GM21367 (cell line): ENCODE measurements around the gene ASTN2.

Experiments used
- ATAC-seq: cut with Tn5 transposase; IDR thresholded peaks from one replicate; pipeline ENCODE4 v1.9.1; 2021; ENCODE audit not compliant: unreplicated experiment

Gene ASTN2

GRCh38 chr9:116985596-116985995 lies 429.3 kb downstream of the ASTN2 start:
- ATAC-seq: no peak

DNA sequence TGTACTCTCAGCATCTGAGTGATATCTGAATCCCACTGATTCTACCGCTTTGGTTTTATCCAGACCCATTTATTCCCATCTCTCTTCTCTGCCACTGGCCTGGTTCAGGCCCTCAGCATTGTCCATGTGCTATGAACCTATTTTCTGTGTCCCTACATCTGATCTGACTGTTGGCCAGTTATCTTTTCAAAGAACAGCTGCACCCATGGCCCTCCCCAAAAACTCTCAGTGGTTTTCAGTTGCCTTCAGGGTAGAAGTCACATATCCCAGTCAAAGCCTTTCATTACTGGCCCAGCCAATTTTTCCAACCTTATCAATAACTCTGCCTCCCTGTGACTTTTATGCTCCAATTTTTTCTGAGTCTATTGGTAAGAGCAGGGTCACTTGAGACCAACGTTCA lies 430.7 kb downstream of the ASTN2 start:
- ATAC-seq: no peak

DNA sequence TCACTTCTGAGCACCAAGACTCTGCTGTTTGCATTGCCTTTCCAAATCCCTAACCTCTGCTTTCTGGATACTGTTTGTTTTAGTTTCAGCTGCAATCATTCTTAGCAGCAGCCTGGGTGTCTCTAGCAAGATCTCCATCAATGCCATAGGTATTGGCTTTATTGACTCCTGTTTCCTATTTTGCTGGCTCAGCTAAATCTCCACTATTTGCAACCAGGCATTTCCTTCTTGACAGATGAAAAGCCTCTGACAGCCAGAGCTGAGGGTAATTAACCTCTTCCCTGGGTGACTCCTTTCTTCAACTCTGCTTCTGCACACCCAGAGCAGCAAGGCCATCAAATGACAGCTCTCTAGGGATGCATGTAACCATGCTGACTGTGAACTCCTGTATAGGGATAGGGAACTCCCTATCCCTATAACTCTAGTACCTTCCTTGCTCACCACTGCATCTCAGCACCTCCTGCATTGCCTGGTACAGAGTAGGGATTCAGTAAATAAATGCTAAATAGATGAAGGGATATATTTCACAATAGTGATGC lies 434.2 kb downstream of the ASTN2 start:
- ATAC-seq: no peak

GRCh38 chr9:116979456-116979855 lies 435.4 kb downstream of the ASTN2 start:
- ATAC-seq: no peak

GRCh38 chr9:116978155-116978554 lies 436.7 kb downstream of the ASTN2 start:
- no peak for ATAC-seq

GRCh38 chr9:116975126-116975525 lies 439.7 kb downstream of the ASTN2 start:
- no peak for ATAC-seq

DNA sequence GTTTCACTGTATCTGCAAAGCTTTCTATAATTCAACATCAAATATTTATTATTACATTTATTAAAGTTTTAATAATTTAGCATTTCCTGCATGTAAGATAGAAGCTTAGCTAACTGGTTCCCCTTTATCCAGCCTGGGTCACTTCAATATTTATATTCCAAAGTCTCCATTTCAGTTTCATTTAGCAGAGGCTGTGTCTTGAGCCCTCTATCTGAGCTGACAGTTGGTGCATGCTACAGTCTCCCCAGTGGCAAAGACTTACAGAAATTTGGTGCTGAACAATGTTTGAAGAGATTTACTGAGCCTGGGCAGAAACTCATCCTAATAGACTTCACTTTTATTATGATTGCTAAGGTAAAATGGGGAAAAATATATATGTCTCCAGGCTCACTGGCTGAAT lies 448.7 kb downstream of the ASTN2 start:
- no peak for ATAC-seq

GRCh38 chr9:116964258-116964657 lies 450.6 kb downstream of the ASTN2 start:
- ATAC-seq: no peak

DNA sequence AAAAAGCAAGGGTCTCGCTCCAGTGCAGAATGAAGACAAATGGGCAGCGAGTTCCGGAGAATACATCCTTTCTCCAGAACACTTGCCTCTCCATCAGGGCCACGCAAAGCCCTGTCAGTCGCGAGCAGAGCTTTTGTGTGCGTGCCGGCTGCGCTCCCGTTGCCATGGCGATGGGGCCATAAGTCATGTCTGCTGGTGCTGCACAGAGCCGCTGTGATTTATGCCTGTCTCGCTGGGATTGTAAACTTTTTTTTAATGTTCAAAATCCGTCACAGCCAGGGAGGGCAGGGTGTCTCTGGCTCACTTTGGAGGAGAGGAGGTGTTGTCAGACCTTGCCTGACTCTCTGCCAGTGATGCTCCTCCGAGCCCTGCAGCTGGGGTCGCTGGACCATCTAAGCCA lies 455.0 kb downstream of the ASTN2 start:
- ATAC-seq: no peak

- ATAC-seq: no peak
These were observed 456.0 kb downstream of the ASTN2 start for GRCh38 chr9:116958881-116959280.

- no peak for ATAC-seq
These were observed 460.1 kb downstream of the ASTN2 start for GRCh38 chr9:116954731-116955130.

- no peak for ATAC-seq
These were observed 461.6 kb downstream of the ASTN2 start for GRCh38 chr9:116953271-116953670.

DNA sequence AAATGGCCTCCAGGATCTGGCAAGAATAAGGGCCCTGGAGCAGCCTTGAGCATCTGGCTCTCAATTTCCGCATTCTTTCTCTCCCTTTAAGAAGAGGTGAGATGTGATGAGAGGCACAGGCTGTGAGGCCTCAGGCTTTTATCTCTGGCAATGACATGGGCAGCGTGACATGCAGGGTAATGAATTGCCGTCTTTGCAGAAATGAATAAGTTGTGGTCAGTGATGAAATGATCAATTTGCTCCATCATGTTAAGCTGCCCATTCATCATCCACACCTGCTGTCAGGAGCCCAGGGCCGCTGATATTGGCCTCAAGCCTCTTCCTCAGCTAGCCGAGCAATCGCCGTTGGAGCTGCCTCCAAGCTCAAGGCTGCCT lies 462.4 kb downstream of the ASTN2 start:
- no peak for ATAC-seq

GRCh38 chr9:116951588-116952435 lies 463.0 kb downstream of the ASTN2 start:
- peak; percentile 62 for ATAC-seq

GRCh38 chr9:116945817-116946216 lies 469.0 kb downstream of the ASTN2 start:
- no peak for ATAC-seq

DNA sequence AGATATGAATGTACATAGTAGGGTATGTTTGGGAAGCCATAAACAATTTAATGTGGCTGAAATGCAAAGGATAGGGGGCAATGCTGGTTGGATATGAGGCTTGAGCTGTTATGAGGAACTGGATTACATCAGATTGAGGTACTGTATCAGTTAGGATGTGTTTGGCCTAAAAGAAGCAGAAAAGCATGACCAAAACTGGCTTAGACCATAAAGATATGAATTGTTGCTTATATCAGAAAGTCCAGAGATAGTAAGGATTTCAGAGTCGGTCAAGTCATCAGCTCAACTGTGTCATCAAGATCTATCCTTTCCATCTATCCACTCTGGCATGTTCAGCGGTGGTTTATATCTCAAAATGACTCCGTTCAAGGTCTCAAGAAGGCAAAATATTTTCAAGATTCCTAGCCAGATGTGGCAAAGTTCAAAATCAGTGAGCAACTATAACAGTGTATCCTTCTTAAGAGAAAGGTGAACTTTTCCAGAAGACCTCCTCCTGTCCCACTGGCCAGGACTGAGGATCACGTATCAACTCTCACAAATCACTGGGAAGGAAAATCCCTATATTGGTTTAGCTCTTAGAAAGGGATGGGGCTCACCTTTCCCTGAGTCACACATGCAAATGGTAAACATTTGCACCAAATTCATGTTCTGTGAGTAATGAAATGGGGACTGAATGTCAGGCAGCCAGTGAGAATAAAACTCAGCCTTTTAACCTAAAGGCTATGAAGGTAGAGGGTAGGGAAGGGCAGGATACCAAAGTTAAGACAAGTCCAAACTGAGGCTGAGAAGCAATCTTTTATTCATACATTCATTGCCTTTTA lies 469.9 kb downstream of the ASTN2 start:
- no peak for ATAC-seq

DNA sequence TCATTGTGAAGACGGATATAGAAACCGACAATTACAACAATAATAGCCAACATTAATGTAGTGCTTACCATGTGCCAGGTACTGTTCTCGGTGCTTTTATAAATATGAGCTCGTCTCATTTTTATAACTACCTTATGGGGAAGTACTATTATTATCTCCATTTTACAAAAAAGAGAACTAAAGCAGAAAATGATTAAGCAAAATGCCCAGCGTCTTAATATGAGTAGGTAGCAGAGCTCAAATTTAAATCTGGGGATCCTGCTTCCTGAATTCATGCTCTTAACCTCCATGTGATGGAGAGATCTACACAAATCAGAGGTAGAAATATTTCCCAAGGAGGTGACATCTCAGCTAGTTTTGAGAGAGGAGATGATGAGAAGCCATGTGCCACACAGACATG lies 470.9 kb downstream of the ASTN2 start:
- no peak for ATAC-seq

DNA sequence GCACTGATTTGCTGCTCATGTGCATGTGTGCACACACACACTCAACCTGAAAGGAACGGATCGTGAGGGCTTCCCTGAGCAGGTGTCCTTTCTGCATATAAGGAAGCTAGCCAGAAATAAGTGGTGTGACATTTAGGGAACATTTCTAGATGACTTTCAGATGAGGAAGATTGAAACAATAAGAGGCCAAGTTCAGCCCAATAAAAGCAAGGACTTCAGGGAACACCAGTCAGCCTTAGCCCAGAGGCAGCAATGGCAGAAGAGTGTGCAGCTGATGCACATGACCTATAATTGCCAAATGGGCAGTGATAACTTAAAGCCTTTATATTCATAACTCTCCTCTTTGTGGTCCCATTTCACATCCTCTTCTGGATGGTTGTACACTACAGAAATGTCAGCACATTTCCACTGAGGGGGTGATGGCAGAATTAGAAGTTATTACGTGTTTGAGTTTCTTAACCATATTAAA lies 472.2 kb downstream of the ASTN2 start:
- no peak for ATAC-seq

GRCh38 chr9:116941266-116941665 lies 473.6 kb downstream of the ASTN2 start:
- ATAC-seq: no peak

DNA sequence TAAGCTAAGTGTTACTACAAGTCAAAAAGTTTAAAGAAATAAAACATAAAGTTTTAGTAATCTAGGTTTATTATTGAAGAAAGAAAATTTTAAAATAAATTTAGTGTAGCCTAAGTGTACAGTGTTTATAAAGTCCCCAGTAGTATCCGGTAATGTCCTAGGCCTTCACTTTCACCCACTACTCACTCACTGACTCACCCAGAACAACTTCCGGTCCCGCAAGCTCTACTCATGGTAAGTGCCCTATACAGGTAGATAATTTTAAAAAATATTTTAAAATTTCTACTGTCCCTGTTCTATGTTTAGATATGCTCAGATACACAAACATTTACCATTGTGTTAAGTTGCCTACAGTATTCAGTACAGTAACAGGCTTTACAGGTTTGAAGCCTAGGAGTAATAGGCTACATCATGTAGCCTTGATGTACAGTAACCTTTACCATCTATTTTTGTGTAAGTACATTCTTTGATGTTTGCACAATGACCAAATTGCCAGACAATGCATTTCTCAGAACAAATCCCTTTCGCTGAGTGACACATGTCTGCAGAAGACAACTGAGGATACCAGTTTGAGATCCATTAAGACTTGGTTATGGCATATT lies 474.1 kb downstream of the ASTN2 start:
- ATAC-seq: no peak

DNA sequence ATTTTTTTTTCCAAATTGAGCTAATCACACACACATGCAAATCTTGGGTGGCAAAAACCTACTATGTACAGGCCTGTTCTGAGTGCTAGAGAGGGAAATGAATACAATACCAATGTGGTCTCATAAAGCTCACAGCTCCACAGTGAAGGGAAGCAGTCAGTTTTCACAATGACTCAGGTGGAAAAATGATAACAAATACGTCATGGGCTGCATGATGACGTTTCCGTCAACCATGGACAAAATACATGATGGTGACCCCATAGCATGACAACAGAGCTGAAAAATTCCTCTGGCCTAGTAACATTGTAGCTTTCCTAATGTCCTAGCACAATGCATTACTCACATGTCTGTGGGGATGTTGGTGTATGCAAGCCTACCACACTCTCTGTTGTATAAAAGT lies 475.2 kb downstream of the ASTN2 start:
- ATAC-seq: no peak
